Keratinocyte (primary cell): ENCODE data around the gene HABP4. TPM values are rescaled to one million over a fixed set of nuclear protein-coding genes. Genes with fewer than 3 reads are reported as not detected.

ENCODE experiments used
- DNase-seq: peaks from one replicate; pipeline ENCODE4 v3.0.0-alpha.2; 2011; ENCODE audit warnings: low read depth, missing footprints, low spot score
- FAIRE-seq: peaks from 2 replicates; lab custom pipeline; 2011; peaks lifted over from hg19 to GRCh38; lab: Jason Lieb, UNC
- H2AFZ ChIP-seq: 2 replicates; pipeline ENCODE4 v1.6.0; 2012; ENCODE audit warnings: low read length, control low read depth, inconsistent platforms; ENCODE audit not compliant: control insufficient read depth
- H3K27ac ChIP-seq: 2 replicates; pipeline ENCODE4 v1.5.1; 2011; ENCODE audit warnings: low read length; ENCODE audit not compliant: control insufficient read depth, insufficient read depth
- H3K27me3 ChIP-seq: 3 replicates; pipeline ENCODE4 v1.6.0; 2011; ENCODE audit warnings: low read length; ENCODE audit not compliant: control insufficient read depth, insufficient read depth; ENCODE audit errors: extremely low read depth
- H3K36me3 ChIP-seq, 2 experiments: 2 replicates in 1 of 2; 3 replicates in 1 of 2; pipeline ENCODE4 v1.5.1; 2011; ENCODE audit warnings: low read length in 2 of 2, mild to moderate bottlenecking in 1 of 2; ENCODE audit not compliant: control insufficient read depth in 2 of 2, insufficient read depth in 2 of 2; ENCODE audit errors: extremely low read depth in 1 of 2
- H3K4me1 ChIP-seq: 3 replicates; pipeline ENCODE4 v1.5.1; 2011; ENCODE audit warnings: low read length; ENCODE audit not compliant: control insufficient read depth, insufficient read depth; ENCODE audit errors: extremely low read depth
- H3K4me2 ChIP-seq: 3 replicates; pipeline ENCODE4 v1.6.0; 2011; ENCODE audit warnings: low read depth, low read length; ENCODE audit not compliant: control insufficient read depth, insufficient read depth; ENCODE audit errors: extremely low read depth
- H3K4me3 ChIP-seq, 3 experiments: fragments of 200-600 bp in 1 of 3; sonication (generic) in 1 of 3; 2 replicates in 2 of 3; 3 replicates in 1 of 3; pipeline ENCODE4 v1.5.1; 2011 to 2016; ENCODE audit warnings: low read length in 3 of 3, mild to moderate bottlenecking in 3 of 3, control low read depth in 2 of 3, inconsistent platforms in 1 of 3, low read depth in 1 of 3, mixed read lengths in 1 of 3, mixed run types in 1 of 3, moderate library complexity in 1 of 3; ENCODE audit not compliant: control insufficient read depth in 2 of 3, insufficient read depth in 2 of 3; ENCODE audit errors: extremely low read depth in 1 of 3
- H3K79me2 ChIP-seq: 2 replicates; pipeline ENCODE4 v1.6.0; 2012; ENCODE audit warnings: low read length; ENCODE audit not compliant: control insufficient read depth, insufficient read depth
- H3K9ac ChIP-seq: 3 replicates; pipeline ENCODE4 v1.6.0; 2011; ENCODE audit warnings: low read length; ENCODE audit not compliant: control insufficient read depth, insufficient read depth; ENCODE audit errors: extremely low read depth
- H3K9me1 ChIP-seq: 3 replicates; pipeline ENCODE4 v1.6.0; 2011; ENCODE audit warnings: low read length; ENCODE audit not compliant: control insufficient read depth, insufficient read depth; ENCODE audit errors: extremely low read depth
- H3K9me3 ChIP-seq: 2 replicates; pipeline ENCODE4 v1.5.1; 2012; ENCODE audit warnings: low read depth, low read length; ENCODE audit not compliant: control insufficient read depth
- H4K20me1 ChIP-seq: 3 replicates; pipeline ENCODE4 v1.6.0; 2011; ENCODE audit warnings: low read length; ENCODE audit not compliant: control insufficient read depth, insufficient read depth; ENCODE audit errors: extremely low read depth
- CTCF ChIP-seq, 3 experiments: IDR thresholded peaks in 1 of 3; conservative IDR thresholded peaks in 1 of 3; optimal IDR thresholded peaks in 1 of 3; 2 replicates in 2 of 3; 3 replicates in 1 of 3; pipeline versions ENCODE3 to v1.5.1; 2011; ENCODE audit warnings: low read length in 3 of 3, mild to moderate bottlenecking in 3 of 3, moderate library complexity in 2 of 3, control low read depth in 1 of 3, inconsistent platforms in 1 of 3; ENCODE audit not compliant: insufficient read depth in 2 of 3; ENCODE audit errors: extremely low read depth in 1 of 3
- EZH2 ChIP-seq: IDR thresholded peaks from one replicate; pipeline ENCODE4 v1.6.1; 2012; ENCODE audit warnings: inconsistent platforms, mild to moderate bottlenecking, low read length, moderate library complexity
- dilution Hi-C: fragments of 300-500 bp; cut with MboI; formaldehyde crosslinking; loops from one replicate; pipeline ENCODE4 v1.7.0; 2020; ENCODE audit warnings: low sequenced_read_pairs; ENCODE audit not compliant: extremely low pct_ligation_motif_present
- polyA plus RNA-seq, 5 experiments: library from polyadenylated mRNA; depleted of rRNA in 3 of 5; stranded (reverse) in 3 of 5; stranded (forward) in 1 of 5; unstranded in 1 of 5; fragments of >200 nt; gene quantifications; 1 replicate in 1 of 5; 2 replicates in 3 of 5; 3 replicates in 1 of 5; pipeline versions ENCODE4 v1.2.1 to v1.2.3, GENCODE V29; 2011 to 2012; ENCODE audit warnings: missing spikeins in 2 of 5, low read depth in 1 of 5, low replicate concordance in 1 of 5

The HABP4 gene
- polyA plus RNA-seq, 1 donor (not counting 4 experiments of a cell fraction or from before 2014, with no cell fraction given): 6.8 TPM

- TF ChIP-seq CTCF (optimal IDR thresholded peaks at IDR 0.05 in 1 of 3, IDR thresholded peaks at IDR 0.05 in 1 of 3, conservative IDR thresholded peaks at IDR 0.05 in 1 of 3; ENCODE audit: extremely low read depth in 1 of 3, insufficient read depth in 2 of 3, low read length in 3 of 3) (no peak), EZH2 (no peak)
- Histone ChIP-seq H3K27ac (no peak overlapping the region), H3K79me2 (no peaks in the 10 kb centered on the region), H2AFZ (no peak overlapping the region), H3K9me3 (no peaks in the 10 kb centered on the region), H3K4me1 (no peaks in the 10 kb centered on the region), H3K27me3 (no peaks in the 10 kb centered on the region), H3K4me2 (no peak overlapping the region), H3K9ac (no peak overlapping the region), H3K4me3 (no peak overlapping the region), H3K9me1 (no peaks in the 10 kb centered on the region), H3K36me3 (no peaks in the 10 kb centered on the region), H4K20me1 (no peaks in the 10 kb centered on the region)
- dilution Hi-C loops: no loop called here
- FAIRE-seq (no peak), DNase-seq (no peak)
Observed at GRCh38 chr9:96442491-96442890, 7.5 kb upstream of the HABP4 start.

GRCh38 chr9:96447406-96447805 is 2.6 kb upstream of the HABP4 start:
- no peaks in the 10 kb centered on the region for H3K9me1 ChIP-seq
- no peaks in the 10 kb centered on the region for H4K20me1 ChIP-seq
- no peak for DNase-seq
- H3K36me3 ChIP-seq: no peaks in the 10 kb centered on the region
- FAIRE-seq: no peak
- H3K4me3 ChIP-seq: no peak overlapping the region
- H3K4me1 ChIP-seq: peaks cover 10% of the 10 kb centered on the region
- no peaks in the 10 kb centered on the region for H3K9me3 ChIP-seq
- H3K9ac ChIP-seq: no peak overlapping the region
- TF ChIP-seq EZH2 (no peak), CTCF (optimal IDR thresholded peaks at IDR 0.05 in 1 of 3, IDR thresholded peaks at IDR 0.05 in 1 of 3, conservative IDR thresholded peaks at IDR 0.05 in 1 of 3; ENCODE audit: extremely low read depth in 1 of 3, insufficient read depth in 2 of 3, low read length in 3 of 3) (no peak)
- dilution Hi-C loops: no loop called here
- H3K27me3 ChIP-seq: no peaks in the 10 kb centered on the region
- H2AFZ ChIP-seq: no peak overlapping the region
- H3K79me2 ChIP-seq: peaks cover 11% of the 10 kb centered on the region
- H3K27ac ChIP-seq: no peak overlapping the region
- H3K4me2 ChIP-seq: no peak overlapping the region
